ACHN (cell line): ENCODE measurements around the gene RASGRP2.
"Not testable (repeated sequence)": the region's sequence is repeated elsewhere in the genome, so short reads cannot be mapped to it uniquely, and the experiment has no call there.

Source experiments
- DNase-seq: peaks from one replicate; pipeline ENCODE4 v3.0.0-alpha.2; 2015
- in situ Hi-C: cut with HindIII; loops from 2 replicates; pipeline ENCODE4 v1.10.0; 2017; ENCODE audit warnings: low sequenced_read_pairs, low pct_ligation_motif_present, low pct_unique_long_range_greater_than_20kb

RASGRP2 gene

GRCh38 chr11:64713016-64713707, 30.8 kb downstream of the RASGRP2 start:
- in situ Hi-C loops = no loop called here
- peak; percentile 30 for DNase-seq

DNA sequence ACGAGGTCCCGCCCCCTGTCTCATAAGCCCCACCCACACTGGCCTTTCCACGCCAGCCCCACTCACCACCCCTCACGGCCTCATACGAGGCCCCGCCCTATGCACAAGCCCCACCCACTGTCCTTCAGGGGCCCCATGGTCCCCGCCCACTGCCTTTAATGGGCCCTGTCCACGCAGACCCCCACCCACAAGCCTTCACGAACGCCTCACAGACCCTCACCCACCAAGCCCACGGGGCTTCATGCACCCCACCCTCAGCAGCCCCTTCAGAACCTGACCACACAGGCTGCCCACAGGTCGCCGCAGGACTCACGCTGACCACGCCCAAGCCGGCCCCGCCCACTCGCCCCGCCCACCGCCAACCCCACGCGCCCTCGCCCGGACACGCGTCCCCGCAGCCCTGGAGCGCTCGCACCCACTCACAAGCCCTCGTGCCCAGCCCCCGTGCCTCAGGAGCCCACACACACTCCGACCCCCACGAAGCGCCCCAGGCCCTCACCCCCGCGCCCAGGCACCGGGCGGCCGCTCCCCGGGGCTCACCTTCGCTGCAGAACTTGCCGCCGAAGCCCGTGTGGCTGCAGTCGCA, 31.4 kb downstream of the RASGRP2 start:
- DNase-seq = no peak
- in situ Hi-C loops = no loop called here

- in situ Hi-C loops = no loop called here
- DNase-seq = no peak
These were observed 32.0 kb downstream of the RASGRP2 start for GRCh38 chr11:64711956-64712362.

DNA sequence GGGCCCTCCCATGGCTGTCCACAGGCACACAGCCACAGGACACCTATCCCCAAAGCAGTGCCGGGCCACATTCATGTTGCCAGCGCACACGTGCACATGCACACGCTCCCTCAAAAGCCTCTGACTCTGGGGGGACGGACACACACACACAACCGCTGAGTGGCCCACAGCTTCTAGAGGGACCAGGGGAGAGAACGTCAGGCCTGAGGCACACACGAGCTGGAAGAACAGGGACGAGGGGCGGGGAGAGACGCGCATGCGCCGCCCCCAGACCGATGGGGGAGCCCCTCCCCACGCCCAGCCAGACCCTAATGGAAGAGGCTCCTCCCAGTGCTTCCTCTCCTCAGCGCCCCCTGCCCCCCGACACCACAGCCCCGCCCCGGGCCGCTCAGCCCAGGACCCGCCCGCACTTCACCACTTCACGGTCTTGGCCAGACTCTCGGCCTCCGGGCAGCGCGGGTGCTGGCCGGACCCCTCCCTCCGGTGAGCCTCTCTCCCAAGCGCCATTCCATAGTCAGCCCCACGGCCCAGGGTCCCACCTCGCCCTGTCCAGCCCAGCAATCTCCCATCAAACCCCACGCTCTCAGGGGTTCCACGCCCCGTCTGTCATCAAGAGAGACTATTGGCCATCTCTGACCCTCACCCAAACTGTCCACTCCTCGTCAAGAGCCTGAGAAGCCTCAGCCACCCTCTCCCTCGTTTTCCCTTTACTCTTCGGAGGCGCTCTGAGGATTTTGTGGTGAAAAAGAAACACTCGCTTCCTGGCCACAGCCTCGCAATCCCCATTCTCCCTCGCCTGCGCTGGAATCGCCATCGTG, 32.6 kb downstream of the RASGRP2 start:
- in situ Hi-C loops = no loop called here
- no peak for DNase-seq

DNA sequence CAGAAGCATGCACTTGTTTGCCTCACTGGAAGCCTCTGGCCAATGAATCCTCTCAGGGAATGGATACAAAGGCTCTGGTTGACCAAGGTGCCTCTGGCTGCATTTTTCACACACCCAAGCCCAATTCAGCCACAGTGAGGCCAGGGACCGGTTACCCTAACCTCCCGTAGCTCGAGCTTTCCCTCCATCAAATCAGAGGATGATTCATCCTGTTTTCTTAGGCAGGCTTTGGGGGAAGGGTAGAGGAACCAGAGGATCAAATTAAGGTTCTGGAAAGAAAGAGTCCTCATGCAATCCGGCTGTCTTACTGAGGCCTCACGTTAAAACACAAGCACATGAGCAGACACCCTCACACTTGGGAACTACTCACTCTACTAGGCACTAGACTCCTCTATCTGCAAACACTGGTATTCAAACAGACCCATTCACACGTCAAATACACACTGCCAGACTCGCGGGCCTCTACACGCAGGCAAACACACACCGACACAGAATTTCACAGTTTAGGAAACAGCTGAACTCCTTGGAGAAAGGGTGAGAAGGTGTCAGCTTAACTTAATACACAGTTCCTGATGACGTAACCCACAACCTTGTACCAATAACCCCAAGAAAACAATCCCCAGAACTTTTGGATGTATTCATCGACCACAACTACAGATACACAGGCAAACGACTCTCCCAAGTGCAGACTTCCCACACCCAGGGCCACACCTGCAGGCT, 33.4 kb downstream of the RASGRP2 start:
- in situ Hi-C loops = no loop called here
- DNase-seq = no peak

DNA sequence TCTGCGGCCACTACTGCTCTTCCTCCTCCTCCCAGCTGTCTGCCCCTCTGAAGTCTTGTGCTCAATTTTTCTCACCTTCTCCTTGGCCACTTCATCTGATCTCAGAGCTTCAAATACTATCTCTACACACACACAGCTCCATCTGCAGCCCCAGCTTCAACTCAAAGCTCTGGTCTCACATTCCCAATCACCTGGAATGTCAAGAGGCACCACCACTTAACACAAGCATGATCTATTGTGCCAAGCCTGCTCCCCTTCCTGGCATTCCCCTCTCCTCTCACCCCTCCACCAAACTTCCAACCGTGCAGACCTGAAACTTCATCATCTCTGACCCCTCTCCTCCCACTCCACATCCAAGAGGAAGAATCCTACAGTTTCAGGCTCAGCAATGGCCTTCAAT, 38.4 kb downstream of the RASGRP2 start:
- in situ Hi-C loops = no loop called here

GRCh38 chr11:64703048-64703447, 40.9 kb downstream of the RASGRP2 start:
- in situ Hi-C loops = no loop called here
- no peak for DNase-seq

More for the DNA sequence above, 38.4 kb downstream of the RASGRP2 start:
- no peak for DNase-seq

GRCh38 chr11:64701956-64702355, 42.0 kb downstream of the RASGRP2 start:
- DNase-seq, in situ Hi-C loops: not testable (repeated sequence)

- in situ Hi-C loops = no loop called here
- DNase-seq = no peak
These were observed 45.5 kb downstream of the RASGRP2 start for GRCh38 chr11:64698427-64698826.

GRCh38 chr11:64697663-64698375, 46.1 kb downstream of the RASGRP2 start:
- in situ Hi-C loops = no loop called here
- DNase-seq = no peak

DNA sequence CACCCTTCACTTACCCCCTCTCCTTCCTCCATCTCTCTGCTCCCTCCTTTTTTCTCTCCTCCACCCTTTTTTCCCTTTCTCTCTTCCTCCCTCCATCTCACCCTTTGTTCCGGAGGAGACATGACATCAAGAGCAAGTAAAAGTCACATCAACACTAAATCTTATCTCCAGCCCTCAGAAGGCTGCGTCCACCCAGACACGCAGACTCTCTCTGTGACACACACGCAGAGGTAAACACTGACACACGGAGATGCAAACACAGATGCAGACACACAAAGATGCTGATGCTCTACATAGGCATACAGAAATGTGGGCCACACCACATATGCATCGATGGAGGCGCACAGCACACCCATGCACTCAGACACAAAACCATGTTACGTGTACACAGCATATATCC, 47.9 kb downstream of the RASGRP2 start:
- in situ Hi-C loops = no loop called here
- no peak for DNase-seq

DNA sequence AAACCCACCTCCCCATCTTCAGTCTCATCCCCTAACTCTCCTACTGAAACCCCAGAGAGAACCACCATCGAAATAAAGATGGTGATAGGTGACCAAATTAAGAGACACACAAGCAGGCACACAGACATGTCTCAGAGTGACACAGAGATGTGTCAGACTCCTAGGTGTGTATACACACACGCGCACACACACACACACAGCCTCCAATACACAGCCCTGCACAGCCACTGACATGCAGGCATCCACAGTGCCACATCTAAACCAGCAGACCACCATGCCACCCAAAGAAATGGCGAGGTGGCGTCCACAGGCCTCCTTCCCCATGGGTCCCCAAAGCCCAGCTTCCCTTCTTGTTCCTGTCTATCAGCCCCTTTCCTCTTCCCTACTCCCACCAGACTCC, 48.4 kb downstream of the RASGRP2 start:
- in situ Hi-C loops = no loop called here
- DNase-seq = no peak

- in situ Hi-C loops = no loop called here
- DNase-seq = peak; percentile 32
These were observed 49.0 kb downstream of the RASGRP2 start for GRCh38 chr11:64694821-64695365.

GRCh38 chr11:64694026-64694755, 49.8 kb downstream of the RASGRP2 start:
- in situ Hi-C loops = no loop called here
- DNase-seq = no peak

GRCh38 chr11:64692764-64693331, 51.1 kb downstream of the RASGRP2 start:
- no peak for DNase-seq
- in situ Hi-C loops = no loop called here

DNA sequence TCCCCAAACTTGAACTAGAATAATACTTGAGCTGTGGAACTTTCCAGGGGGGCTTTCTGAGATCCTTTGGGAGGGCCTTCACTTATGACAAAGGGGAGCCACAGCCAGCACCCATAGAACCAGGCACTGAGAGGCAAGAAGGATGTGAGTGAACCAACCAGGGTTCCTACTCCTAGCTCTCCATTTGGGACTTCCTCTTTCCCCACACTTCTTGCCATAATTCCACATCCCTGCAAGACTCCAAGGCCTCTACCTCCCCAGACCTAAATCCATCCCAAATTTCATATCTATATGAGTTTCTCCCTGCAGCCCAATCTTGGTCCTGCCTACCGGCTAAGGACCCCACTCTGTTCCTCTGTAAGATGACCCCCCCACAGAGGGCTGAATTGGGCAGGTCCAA, 52.4 kb downstream of the RASGRP2 start:
- in situ Hi-C loops = no loop called here
- DNase-seq = no peak

- in situ Hi-C loops = no loop called here
- no peak for DNase-seq
These were observed 53.7 kb downstream of the RASGRP2 start for GRCh38 chr11:64690235-64690634.
